Activated CD8-positive, alpha-beta memory T cell treated with anti-CD3 and anti-CD28 coated beads for 36 hours (primary cell): Measurements from ENCODE around the gene STK32C. TPM values are rescaled to one million over a fixed set of nuclear protein-coding genes. Genes with fewer than 3 reads are reported as not detected.
"Not testable (repeated sequence)": the region's sequence is repeated elsewhere in the genome, so short reads cannot be mapped to it uniquely, and the experiment has no call there.

Experiments
- CTCF ChIA-PET: fragments of 350-600 bp; sonication (Branson Sonifier 250); formaldehyde crosslinking; loops from one replicate; lab custom pipeline; 2021; ENCODE audit warnings: antibody characterized with exemption; lab: Charles Lee
- POLR2A ChIA-PET: fragments of 350-600 bp; sonication (Branson Sonifier 250); formaldehyde crosslinking; loops from one replicate; lab custom pipeline; 2021; ENCODE audit warnings: antibody characterized with exemption; lab: Charles Lee
- total RNA-seq, 2 experiments: library from RNA; stranded (reverse); gene quantifications; one replicate each; pipeline ENCODE4 v1.2.3, GENCODE V29; 2021

Gene STK32C
- total RNA-seq, 2 experiments from 2014 or later = 15.7 to 16.3 TPM

DNA sequence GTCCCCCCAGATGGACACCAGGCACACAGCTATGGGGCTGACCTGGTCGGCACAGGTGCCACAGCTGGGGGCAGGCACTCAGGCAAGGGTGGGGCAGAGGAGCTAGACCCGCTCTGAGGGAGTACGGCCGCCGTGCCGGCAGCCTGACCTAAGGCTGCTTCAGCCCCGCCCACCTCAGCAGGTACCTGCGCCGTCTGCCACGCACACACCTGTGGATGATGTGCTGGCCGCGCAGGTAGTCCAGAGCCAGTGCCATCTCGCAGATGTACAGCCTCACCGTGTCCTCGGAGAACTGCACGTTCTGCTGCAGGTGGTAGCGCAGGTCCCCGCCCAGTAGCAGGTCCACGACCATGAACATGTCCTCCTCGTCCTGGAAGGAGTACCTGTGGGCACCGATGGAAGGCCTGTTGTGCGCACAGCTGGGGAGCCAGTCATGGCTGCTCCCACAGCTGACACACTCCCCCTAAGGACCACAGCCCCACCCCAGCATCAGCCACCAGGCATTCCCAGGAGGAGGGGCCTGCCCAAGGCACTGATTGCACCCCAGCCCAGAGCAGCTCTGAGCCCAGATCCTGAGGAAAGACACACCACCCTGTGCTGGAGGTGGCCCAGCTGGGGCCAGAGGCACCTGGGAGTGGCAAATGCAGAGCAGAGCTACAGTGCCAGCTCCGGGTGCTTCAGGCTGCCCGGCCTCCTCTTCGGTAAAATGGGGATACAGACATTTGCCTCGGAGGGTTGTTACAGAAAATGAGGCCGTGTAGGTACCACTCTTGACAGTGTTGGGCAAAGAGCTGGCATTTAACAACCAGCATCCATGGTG lies 81.0 kb downstream of the STK32C start:
- ChIA-PET CTCF (interaction anchor here (0.7 kb wide), 1 partner anchor 126 kb away, joined by 3 read pairs; no protein-coding TSS in a partner anchor), POLR2A (no interaction called here)

DNA sequence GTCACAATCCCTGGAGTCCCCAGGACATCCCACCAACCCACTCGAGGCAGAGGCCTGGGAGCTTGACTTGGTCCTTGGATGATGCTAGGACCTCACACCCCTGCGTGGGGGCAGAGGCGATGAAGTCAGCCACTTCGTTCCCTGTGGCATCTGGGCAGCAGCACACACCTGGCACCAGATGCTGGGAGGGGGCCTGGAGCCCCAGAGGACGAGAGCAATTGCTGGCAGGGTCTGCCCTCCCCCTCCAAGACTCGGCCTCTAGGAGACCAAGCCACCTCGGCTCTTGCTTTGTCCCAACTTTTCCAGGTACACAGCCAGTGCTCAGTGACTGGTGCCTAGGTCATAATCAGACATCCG lies 81.9 kb downstream of the STK32C start:
- ChIA-PET POLR2A (no interaction called here), CTCF (no interaction called here)

DNA sequence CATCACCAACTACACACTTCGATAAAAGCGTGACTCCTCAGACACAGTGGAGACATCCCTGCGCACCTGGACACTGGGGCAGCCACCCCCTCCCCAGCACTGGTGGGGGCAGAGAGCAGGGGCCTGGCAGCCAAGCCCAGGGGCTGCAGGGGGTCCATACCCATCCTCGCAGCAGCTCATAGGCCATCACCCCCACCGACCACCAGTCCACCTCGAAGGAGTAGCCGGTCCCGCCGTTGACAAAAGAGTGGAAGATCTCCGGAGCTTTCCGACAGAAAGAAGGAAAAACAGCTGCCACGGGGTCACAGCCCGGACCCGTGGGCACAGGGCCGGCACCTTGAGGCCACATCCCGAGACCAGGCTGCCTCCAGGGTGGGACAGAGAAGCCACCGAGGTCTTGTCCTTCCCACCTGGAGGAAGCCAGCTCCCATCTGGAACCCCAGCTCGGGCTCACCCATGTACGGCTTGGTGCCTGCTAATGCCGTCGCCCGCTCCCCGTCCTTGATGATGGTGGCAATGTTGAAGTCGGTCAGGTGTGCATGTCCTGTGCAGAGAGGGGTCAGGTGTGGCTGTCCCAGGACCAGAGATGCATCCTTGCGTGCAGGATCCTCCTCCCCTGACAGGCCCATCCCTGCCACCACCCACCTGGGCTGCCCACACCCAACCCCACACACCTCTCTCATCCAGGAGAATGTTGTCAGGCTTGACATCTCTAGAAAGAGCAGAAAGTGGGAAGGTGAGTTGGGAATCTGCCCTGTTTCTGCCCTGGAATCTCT lies 82.5 kb downstream of the STK32C start:
- CTCF ChIA-PET = interaction anchor here (0.6 to 1.1 kb wide), 2 partner anchors 221 to 1053 kb away, joined by 3 read pairs; no protein-coding TSS in a partner anchor
- POLR2A ChIA-PET = no interaction called here

DNA sequence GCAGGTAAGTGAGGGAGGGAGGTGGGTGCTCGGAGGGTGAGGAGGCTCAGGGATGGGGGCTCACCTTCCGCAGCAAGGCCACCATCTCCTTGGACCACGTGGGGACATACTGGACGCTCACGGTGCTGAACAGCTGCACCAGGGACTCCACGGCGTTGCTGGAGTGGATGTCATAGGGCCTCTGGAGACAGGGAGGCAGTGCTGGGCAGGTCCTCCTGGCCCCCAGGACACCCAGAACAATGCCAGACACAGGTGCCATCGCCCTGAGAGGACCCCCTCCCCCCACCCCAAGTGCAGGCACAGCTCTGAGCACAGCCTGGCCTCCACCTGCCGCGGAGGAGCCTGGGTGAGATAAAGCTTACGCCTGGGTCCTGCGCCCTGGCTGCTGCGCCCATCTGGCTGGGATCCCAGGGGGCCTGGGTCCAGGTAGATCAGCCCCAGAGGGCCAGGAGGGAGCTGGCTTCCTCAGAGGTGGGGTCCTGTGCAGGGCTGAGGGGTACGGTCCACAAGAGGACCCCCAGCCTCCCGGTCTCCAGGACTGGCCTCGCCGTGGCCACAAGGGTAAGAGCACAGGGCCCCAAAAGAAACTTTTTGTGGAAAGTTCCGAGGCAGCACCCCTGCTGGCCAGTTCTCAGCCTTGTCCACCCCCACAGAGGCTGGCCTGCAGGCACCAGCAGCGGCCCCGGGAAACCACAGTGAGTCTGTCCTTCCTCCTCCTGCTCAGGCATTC lies 83.2 kb downstream of the STK32C start:
- POLR2A ChIA-PET = no interaction called here
- CTCF ChIA-PET = interaction anchor here (0.6 to 1.1 kb wide), 3 partner anchors 128 to 1054 kb away, joined by 3 read pairs; no protein-coding TSS in a partner anchor

DNA sequence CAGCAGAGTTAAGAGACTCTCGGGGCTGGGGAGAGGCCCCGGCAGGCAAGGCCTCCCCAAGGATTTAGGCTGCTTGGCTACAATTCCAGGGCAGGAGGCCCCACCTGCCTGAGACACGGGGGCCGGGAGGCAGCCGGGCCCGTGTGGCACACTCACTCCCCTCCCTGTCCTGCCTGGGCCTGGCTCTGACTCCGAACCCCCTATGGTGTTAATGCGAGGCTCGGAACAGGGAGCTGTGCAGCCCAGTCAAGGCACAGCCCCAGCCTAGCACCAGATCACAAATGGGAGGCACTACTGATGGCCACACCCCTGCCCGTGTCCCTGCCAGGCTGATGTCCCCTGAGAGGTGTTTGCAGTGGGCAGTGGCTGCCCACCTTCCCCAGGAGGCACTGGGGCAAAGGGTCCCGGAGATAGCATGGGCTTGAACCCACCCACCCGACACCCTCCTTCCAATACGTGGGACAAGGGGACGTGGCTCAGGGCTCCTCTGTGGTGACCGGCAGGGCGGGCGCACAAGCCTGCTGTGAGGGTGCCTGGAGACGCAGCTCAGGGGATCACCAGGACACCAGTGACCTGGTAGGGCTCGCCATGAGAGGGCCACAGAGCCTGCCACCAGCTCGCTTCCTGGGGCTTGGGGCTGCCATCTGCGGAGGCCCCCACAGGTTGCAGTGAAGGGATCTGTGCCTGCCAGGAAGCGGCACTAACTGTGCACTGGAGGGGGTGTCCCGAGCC lies 84.0 kb downstream of the STK32C start:
- ChIA-PET CTCF (interaction anchor here (0.6 kb wide), 1 partner anchor 129 kb away, joined by 3 read pairs; no protein-coding TSS in a partner anchor), POLR2A (no interaction called here)

DNA sequence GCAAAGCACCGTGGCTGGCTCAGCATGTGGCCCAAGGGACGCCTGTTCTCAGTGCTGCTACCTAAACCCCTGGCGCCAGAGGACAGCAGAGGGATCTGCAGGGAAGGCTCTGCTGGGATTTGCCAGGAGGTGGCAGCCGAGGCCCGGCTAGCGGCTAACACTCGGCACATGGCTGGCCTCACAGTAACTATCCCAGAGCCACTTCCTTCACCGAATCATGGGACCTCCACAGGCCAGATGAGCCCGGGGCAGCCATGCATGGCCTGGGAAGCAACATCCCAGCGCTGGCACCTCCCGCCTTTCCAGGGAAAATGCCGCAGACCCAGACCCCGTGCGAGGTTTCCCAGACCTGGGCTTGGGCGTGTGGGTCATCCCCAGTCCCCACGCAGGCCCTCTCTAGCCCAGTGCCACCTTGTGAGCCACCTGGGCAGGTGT lies 84.6 kb downstream of the STK32C start:
- CTCF ChIA-PET = no interaction called here
- POLR2A ChIA-PET = no interaction called here

DNA sequence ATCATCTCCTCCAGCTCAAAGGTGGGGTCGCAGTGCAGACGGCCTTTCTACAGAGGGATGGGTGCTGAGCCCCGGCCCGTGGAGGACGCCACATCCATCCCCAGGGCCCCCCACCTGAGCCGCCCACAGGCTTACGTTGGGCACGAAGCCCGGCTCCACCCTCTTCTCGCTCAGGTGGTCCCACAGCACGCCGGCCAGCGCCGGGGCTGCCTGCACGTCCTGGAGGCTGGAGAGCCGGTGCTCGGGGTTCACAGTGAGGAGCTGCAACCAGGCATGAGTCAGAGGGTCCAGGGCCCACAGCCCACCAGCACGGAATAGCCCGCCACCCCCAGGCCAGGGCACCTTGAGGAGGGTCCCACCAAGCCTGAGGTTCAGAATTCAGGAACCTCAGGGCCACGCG lies 85.0 kb downstream of the STK32C start:
- CTCF ChIA-PET = no interaction called here
- POLR2A ChIA-PET = no interaction called here

DNA sequence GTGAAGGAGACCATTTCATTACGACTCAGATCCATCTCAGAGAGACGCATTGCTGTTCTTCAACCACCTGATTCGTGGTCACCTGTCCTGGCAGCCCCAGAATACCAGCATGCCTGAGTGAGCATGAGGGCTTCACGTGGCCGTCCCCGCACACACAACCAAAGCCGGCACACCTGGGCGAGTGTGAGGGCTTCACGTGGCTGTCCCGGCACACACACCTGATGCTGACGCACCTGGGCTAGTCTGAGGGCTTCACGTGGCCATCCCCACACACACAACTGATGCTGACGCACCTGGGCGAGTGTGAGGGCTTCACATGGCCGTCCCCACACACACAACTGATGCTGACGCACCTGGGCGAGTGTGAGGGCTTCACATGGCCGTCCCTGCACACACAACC lies 86.8 kb downstream of the STK32C start:
- CTCF ChIA-PET, POLR2A ChIA-PET: not testable (repeated sequence)

DNA sequence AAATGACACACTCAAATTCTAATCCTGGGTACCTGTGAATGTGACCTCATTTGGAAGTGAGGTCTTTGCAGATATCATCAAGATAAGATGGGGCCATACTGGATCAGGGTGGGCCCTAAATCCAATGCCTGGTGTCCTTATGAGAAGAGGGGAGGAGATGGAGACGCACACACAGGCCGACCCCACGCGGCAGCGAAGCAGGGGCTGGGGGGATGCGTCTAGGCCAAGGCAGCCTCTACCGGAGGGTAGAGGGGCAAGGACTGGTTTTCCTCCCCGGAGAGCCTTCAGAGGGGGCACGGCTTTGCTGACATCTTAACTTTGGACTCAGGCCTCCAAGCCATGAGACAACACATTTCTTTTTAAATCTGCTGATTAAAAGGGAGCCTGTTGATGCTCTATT lies 87.7 kb downstream of the STK32C start:
- POLR2A ChIA-PET = no interaction called here
- CTCF ChIA-PET = interaction anchor here (1.6 kb wide), 1 partner anchor 141 kb away, joined by 4 read pairs; no protein-coding TSS in a partner anchor

DNA sequence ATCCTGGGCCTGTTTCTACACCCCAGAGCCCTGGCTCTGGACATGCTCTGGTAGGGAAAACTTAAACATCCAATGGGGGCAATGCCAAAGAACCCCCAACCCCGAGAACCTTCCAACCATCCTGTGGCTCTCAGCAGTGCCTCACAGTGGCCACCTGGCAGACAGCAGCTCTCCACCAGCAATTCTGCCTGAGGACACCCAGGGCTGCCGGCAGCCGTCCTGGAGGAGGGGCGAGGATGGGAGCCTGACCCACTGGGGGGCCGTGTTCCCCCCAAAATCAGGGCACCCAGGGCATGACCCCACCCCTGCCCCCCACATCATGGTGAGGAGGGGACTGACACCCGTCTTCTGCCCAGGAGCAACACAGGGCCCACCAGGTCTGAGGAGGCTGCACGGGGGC lies 88.3 kb downstream of the STK32C start:
- ChIA-PET POLR2A (no interaction called here), CTCF (interaction anchor here (1.6 kb wide), 1 partner anchor 141 kb away, joined by 4 read pairs; no protein-coding TSS in a partner anchor)

DNA sequence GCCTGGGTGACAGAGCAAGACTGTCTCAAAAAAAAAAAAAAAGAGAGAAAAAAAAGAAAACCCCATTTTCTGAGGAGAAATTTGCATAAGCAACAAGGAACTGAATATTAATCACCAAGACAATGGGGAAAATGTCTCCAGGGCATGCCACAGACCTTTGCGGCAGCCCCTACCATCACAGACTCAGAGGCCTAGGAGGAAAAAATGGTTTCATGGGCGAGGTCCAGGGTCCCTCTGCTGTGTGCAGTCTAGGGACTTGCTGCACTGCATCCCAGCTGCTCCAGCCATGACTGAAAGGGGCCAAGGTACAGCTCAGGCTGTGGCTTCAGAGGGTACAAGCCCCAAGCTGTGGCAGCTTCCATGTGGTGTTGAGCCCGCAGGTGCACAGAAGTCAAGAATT lies 91.3 kb downstream of the STK32C start:
- CTCF ChIA-PET = interaction anchor here (0.7 kb wide), 2 partner anchors 16 to 21 kb away, joined by 3 to 4 read pairs; no protein-coding TSS in a partner anchor
- POLR2A ChIA-PET = not testable (repeated sequence)

DNA sequence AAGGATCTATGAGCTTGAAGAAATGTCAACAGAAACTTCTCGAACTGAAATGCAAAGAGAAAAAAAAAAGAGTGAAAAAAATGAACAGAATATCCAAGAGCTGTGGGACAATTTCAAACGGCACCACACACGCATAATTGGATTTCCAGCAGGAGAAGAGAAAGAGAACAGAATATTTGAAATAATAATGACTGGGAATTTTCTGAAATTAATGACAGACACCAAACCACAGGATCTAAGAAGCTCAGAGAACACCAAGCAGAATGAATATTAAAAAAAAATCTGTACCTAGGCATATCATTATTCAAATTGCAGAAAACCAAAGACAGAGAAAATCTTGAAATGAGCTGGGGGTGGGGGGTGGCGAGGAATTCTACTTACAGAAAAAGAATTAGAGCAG lies 93.8 kb downstream of the STK32C start:
- POLR2A ChIA-PET = no interaction called here
- CTCF ChIA-PET = interaction anchor here (0.8 kb wide), 1 partner anchor 139 kb away, joined by 3 read pairs; no protein-coding TSS in a partner anchor

DNA sequence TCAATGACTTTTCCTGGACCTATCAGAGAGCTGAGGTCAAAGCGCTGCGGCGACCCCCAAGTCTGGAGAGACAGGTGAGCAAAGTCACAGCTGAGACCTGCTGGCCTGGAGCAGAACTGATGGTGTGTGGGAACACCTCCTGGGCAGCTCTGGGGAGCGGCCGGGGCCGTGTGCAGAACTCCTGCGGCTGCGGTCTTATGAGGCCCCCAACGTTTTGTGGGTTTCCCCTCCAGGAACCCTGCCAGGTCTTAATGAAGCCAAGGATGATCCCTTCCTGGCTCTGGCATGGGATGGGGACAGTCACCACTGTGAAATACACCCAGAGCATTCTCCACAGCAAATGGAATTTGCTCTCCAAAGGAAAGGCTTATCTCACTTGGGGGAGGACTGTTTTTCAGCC lies 94.9 kb downstream of the STK32C start:
- CTCF ChIA-PET = no interaction called here
- POLR2A ChIA-PET = no interaction called here

DNA sequence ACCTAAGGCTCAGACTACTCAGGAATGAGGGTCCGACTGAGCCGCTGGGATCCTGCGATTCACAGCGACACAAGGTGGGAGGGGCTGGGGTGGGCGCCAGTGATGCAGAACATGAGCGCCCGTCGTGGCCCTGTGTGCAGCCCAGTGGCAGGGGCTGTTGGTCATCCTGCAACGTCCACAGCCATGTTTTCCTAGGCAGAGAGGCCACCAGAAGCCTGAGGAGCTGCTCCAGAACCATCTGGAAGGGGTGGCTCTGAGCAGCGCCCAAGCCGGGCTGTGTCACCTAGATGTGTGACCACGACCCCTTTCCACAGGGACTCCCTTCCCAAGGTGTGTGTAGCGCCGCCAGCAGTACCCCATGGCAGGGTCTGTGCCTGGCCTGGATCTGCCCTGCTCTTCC lies 96.5 kb downstream of the STK32C start:
- CTCF ChIA-PET = no interaction called here

DNA sequence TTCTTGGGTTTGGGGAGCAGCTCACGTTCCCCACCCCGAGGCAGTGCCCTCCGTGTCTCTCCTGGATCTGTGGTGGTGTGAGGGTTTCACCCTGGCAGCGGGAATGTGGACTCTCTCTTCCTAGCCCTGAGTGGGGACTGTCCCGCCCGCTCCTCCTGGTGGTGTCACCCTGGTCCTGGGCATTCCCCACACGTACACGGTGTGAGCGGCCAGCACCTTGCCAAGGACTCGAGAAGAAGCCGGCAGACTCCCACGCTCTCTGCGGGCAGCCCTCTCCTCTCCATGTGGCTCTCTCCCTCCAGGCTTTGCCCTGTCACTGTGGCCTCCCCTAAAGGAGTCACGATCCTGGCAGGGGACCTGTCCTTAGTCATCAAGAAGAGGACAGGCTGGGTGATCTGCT lies 97.0 kb downstream of the STK32C start:
- ChIA-PET POLR2A (no interaction called here), CTCF (no interaction called here)

More for the DNA sequence above, 96.5 kb downstream of the STK32C start:
- POLR2A ChIA-PET = no interaction called here

DNA sequence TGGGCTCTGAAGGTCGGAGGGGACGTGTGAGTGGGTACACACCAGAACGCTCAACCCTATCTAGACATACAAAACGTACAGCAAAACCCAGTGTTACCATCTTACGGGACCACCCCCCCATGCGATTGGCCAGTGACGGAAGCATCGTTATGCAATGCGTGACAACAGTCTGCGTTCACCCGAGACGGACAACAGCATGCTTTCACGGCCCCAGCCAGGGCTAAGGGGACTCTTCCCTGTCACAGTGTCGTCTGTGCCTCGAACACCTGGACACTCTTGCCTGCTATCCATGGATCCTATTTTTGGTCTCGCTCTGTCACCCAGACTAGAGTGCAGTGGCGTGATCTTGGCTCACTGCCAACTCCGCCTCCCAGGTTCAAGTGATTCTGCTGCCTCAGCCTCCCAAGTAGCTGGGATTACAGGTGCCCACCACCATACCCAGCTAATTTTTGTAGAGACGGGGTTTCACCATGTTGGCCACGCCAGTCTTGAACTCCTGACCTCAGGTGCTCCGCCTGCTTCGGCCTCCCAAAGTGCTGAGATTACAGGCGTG lies 97.7 kb downstream of the STK32C start:
- ChIA-PET POLR2A (no interaction called here), CTCF (no interaction called here)

DNA sequence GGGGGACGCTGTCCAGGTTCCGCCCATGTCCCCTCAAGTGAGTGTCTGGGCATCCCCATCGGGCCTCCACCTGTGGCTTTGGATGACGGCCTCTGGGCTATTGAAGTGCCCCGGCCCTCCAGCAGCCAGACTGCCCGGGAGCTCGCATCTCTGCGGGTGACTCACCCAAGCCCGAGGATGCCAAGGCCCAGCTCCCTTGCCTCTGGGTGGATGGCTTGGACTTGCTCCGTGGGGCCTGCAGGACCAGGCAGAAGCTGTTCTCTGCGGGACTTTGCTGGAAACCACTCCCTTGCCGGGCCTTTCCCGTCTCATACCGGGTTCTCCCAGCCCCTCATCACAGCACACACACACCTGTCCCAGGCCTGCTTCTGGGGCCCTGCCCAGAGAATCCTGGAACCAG lies 98.6 kb downstream of the STK32C start:
- CTCF ChIA-PET = no interaction called here
- POLR2A ChIA-PET = no interaction called here

DNA sequence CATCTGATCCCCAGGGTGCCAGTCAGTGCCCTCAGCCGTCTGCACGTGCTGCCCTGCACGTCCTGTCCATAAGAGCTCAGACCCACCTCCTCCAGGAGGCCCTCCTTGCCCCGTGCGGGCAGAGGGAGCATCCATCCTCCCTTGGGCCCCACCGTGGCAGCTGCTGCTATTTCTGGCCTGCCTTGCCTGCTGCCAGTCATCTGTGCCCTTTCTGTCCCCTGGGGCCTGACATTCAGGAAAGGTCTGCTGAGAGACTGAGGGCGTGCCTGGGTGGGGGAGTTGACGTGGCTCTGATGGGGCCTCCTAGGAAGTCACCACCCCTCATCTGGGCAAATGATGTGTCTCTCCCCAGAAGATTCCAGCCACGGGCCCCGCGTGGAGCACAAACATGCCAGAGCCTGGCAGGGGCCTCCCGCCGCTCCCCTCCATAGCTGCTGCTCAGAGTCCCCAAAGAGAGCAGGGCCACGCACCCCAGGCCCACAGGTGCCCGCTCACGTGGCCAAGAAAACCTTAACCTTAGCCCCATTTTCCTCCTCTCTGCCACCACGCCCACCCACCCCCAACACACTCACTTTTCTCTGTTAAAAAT lies 99.2 kb downstream of the STK32C start:
- ChIA-PET CTCF (no interaction called here), POLR2A (no interaction called here)
